Measurements from ENCODE around the gene CLIC5. TPM values are rescaled to one million over a fixed set of nuclear protein-coding genes. Genes with fewer than 3 reads are reported as not detected.

CLIC5 gene
- total RNA-seq, 1 donor from 2014 or later: 7.6 TPM

- H3K9me3 ChIP-seq: no peaks in the 10 kb centered on the region
- no peaks in the 10 kb centered on the region for H3K27me3 ChIP-seq
- TF ChIP-seq CTCF (IDR thresholded peaks at IDR 0.05): no peak
- intact Hi-C loops (cut with DNase I): no loop called here
- H3K4me1 ChIP-seq: no peaks in the 10 kb centered on the region
- H3K4me3 ChIP-seq: no peak overlapping the region
- DNase-seq (ENCODE audit: low spot score in 2 of 2): no peak
- no peaks in the 10 kb centered on the region for H3K36me3 ChIP-seq
- no peak overlapping the region for H3K27ac ChIP-seq
Observed at GRCh38 chr6:45949256-45949655, 66.4 kb downstream of the CLIC5 start.

- Histone ChIP-seq H3K4me1 (no peaks in the 10 kb centered on the region), H3K27ac (no peak overlapping the region), H3K36me3 (no peaks in the 10 kb centered on the region), H3K27me3 (no peaks in the 10 kb centered on the region), H3K9me3 (no peaks in the 10 kb centered on the region), H3K4me3 (no peak overlapping the region)
- no peak for TF ChIP-seq CTCF (IDR thresholded peaks at IDR 0.05)
- intact Hi-C loops (cut with DNase I): no loop called here
- no peak for DNase-seq (ENCODE audit: low spot score in 2 of 2)
Observed at GRCh38 chr6:45947807-45948206, 67.9 kb downstream of the CLIC5 start.

GRCh38 chr6:45946887-45947286 lies 68.8 kb downstream of the CLIC5 start:
- intact Hi-C loops (cut with DNase I): no loop called here
- Histone ChIP-seq H3K4me3 (no peak overlapping the region), H3K9me3 (no peaks in the 10 kb centered on the region), H3K27ac (no peak overlapping the region), H3K36me3 (no peaks in the 10 kb centered on the region), H3K27me3 (no peaks in the 10 kb centered on the region), H3K4me1 (no peaks in the 10 kb centered on the region)
- DNase-seq (ENCODE audit: low spot score in 2 of 2): no peak
- no peak for TF ChIP-seq CTCF (IDR thresholded peaks at IDR 0.05)

- no peak for DNase-seq (ENCODE audit: low spot score in 2 of 2)
Observed at GRCh38 chr6:45946352-45946751, 69.3 kb downstream of the CLIC5 start.

GRCh38 chr6:45942953-45943352 lies 72.7 kb downstream of the CLIC5 start:
- TF ChIP-seq CTCF (IDR thresholded peaks at IDR 0.05): no peak
- no peak for DNase-seq (ENCODE audit: low spot score in 2 of 2)
- H3K4me1 ChIP-seq: no peaks in the 10 kb centered on the region
- no peaks in the 10 kb centered on the region for H3K9me3 ChIP-seq
- H3K36me3 ChIP-seq: no peaks in the 10 kb centered on the region
- no peaks in the 10 kb centered on the region for H3K27me3 ChIP-seq
- intact Hi-C loops (cut with DNase I): no loop called here
- H3K27ac ChIP-seq: no peak overlapping the region
- no peak overlapping the region for H3K4me3 ChIP-seq

More at GRCh38 chr6:45946352-45946751, 69.3 kb downstream of the CLIC5 start:
- intact Hi-C loops (cut with DNase I): no loop called here
- Histone ChIP-seq H3K27ac (no peak overlapping the region), H3K4me3 (no peak overlapping the region), H3K36me3 (no peaks in the 10 kb centered on the region), H3K9me3 (no peaks in the 10 kb centered on the region), H3K27me3 (no peaks in the 10 kb centered on the region), H3K4me1 (no peaks in the 10 kb centered on the region)
- no peak for TF ChIP-seq CTCF (IDR thresholded peaks at IDR 0.05)

GRCh38 chr6:45933855-45934254 lies 81.8 kb downstream of the CLIC5 start:
- no peaks in the 10 kb centered on the region for H3K27me3 ChIP-seq
- H3K9me3 ChIP-seq: no peaks in the 10 kb centered on the region
- H3K4me3 ChIP-seq: no peak overlapping the region
- H3K4me1 ChIP-seq: no peaks in the 10 kb centered on the region
- TF ChIP-seq CTCF (IDR thresholded peaks at IDR 0.05): no peak
- no peak for DNase-seq (ENCODE audit: low spot score in 2 of 2)
- H3K36me3 ChIP-seq: no peaks in the 10 kb centered on the region
- intact Hi-C loops (cut with DNase I): loop anchor here (5.0 kb wide), 1 partner anchor 1457 kb away; no protein-coding TSS in a partner anchor
- H3K27ac ChIP-seq: no peak overlapping the region

Data from ascending aorta (tissue), 2 donors.